HepG2 (cell line): Measurements from ENCODE around the gene ZNF608. TPM values are rescaled to one million over a fixed set of nuclear protein-coding genes. Genes with fewer than 3 reads are reported as not detected.
A peak's percentile ranks its signal among the peaks of the same experiment; 100 is the strongest.

Experiments used
- AGO1 ChIP-seq: fragments of 200-400 bp; formaldehyde crosslinking; IDR thresholded peaks from 2 replicates; pipeline ENCODE4 v1.6.1; 2017; ENCODE audit warnings: mild to moderate bottlenecking, low read depth, low read length, moderate library complexity; ENCODE audit not compliant: poor library complexity, severe bottlenecking
- AHDC1 ChIP-seq: sonication (generic); formaldehyde crosslinking; IDR thresholded peaks from 2 replicates; pipeline ENCODE4 v1.5.1; 2020; ENCODE audit warnings: mild to moderate bottlenecking, missing genetic modification reagents, borderline replicate concordance
- FOSL1 ChIP-seq: sonication (generic); formaldehyde crosslinking; IDR thresholded peaks from 2 replicates; pipeline ENCODE4 v1.9.0; 2021; ENCODE audit warnings: missing genetic modification reagents, borderline replicate concordance
- FOXA1 ChIP-seq, 2 experiments: fragments of 450-650 bp in 1 of 2; sonication (generic) in 1 of 2; formaldehyde crosslinking in 1 of 2; IDR thresholded peaks; 2 replicates each; pipeline versions ENCODE4 v1.4.0 to v1.6.1; 2016 to 2020; ENCODE audit warnings: missing genetic modification reagents in 1 of 2
- FOXK1 ChIP-seq: sonication (generic); formaldehyde crosslinking; IDR thresholded peaks from 2 replicates; pipeline ENCODE4 v1.4.0; 2020; ENCODE audit warnings: low read depth, missing genetic modification reagents, borderline replicate concordance
- MAFF ChIP-seq: IDR thresholded peaks from 2 replicates; pipeline ENCODE4 v1.6.1; 2011; ENCODE audit warnings: low read depth, low read length, improper control_type of control experiment
- MAX ChIP-seq: IDR thresholded peaks from 2 replicates; pipeline ENCODE4 v1.6.1; 2012; ENCODE audit warnings: inconsistent platforms
- RARA ChIP-seq: IDR thresholded peaks from 2 replicates; pipeline ENCODE4 v1.6.1; 2016; ENCODE audit warnings: missing genetic modification reagents, missing compliant biosample characterization
- SOX5 ChIP-seq: IDR thresholded peaks from 2 replicates; pipeline ENCODE4 v1.6.1; 2016; ENCODE audit warnings: borderline replicate concordance
- ZBTB49 ChIP-seq: sonication (generic); formaldehyde crosslinking; IDR thresholded peaks from 2 replicates; pipeline ENCODE4 v1.4.0; 2020; ENCODE audit warnings: missing genetic modification reagents, borderline replicate concordance
- ZIK1 ChIP-seq: sonication (generic); formaldehyde crosslinking; IDR thresholded peaks from 2 replicates; pipeline ENCODE4 v1.5.0; 2020; ENCODE audit warnings: mild to moderate bottlenecking, low read depth, missing genetic modification reagents, borderline replicate concordance
- ZNF629 ChIP-seq: sonication (generic); formaldehyde crosslinking; conservative IDR thresholded peaks from 2 replicates; pipeline ENCODE4 v1.5.0; 2020; ENCODE audit warnings: missing genetic modification reagents
- ZNF652 ChIP-seq: IDR thresholded peaks from 2 replicates; pipeline ENCODE4 v1.6.1; 2016; ENCODE audit warnings: low read depth, borderline replicate concordance
- polyA plus RNA-seq, 8 experiments: library from polyadenylated mRNA; depleted of rRNA in 3 of 8; stranded (reverse) in 7 of 8; unstranded in 1 of 8; fragments of >200 nt; fragmentation: Illumina TruSeq in 4 of 8; extraction: Trizol in 4 of 8; gene quantifications; 2 replicates each; pipeline versions ENCODE4 v1.2.1 to v1.2.3, GENCODE V29; 2011 to 2016; ENCODE audit warnings: low read depth in 4 of 8, missing spikeins in 1 of 8, mixed read lengths in 1 of 8; ENCODE audit not compliant: insufficient read depth in 1 of 8
- total RNA-seq, 5 experiments: library from RNA; depleted of rRNA; stranded (reverse); fragments of >200 nt; fragmentation: Illumina TruSeq; extraction: Trizol; gene quantifications; 2 replicates each; pipeline ENCODE4 v1.2.3, GENCODE V29; 2016; ENCODE audit warnings: low read depth in 1 of 5

ZNF608 gene
- total and polyA plus RNA-seq, 2 of the 13 experiments (the other 11 are each of a cell fraction or from before 2014, with no cell fraction given), result 0.66 to 0.91 TPM

GRCh38 chr5:124764992-124765611, 18.7 kb upstream of the ZNF608 start (continued):
- TF ChIP-seq ZBTB49 (no peak), FOSL1 (CRISPR knock-in tag) (no peak), RARA (CRISPR knock-in tag) (peak; percentile 91), ZNF652 (CRISPR knock-in tag) (peak; percentile 38; the same call in 1 of the 2 replicates), AGO1 (no peak), SOX5 (CRISPR knock-in tag) (peak; percentile 89; the same call in 1 of the 2 replicates), AHDC1 (CRISPR knock-in tag) (peak; percentile 76; the same call in 1 of the 2 replicates), MAFF (no peak), ZIK1 (CRISPR knock-in tag) (no peak), ZNF629 (CRISPR knock-in tag) (no peak), MAX (no peak), FOXA1 (IDR thresholded peaks at IDR 0.05) (no peak), FOXA1 (CRISPR knock-in tag; IDR thresholded peaks at IDR 0.05) (peak; percentile 66), FOXK1 (CRISPR knock-in tag) (peak; percentile 43; the same call in 1 of the 2 replicates)
